Stimulated activated CD8-positive, alpha-beta memory T cell treated with anti-CD3 and anti-CD28 coated beads, Interleukin-4, amount 100 ng/mL, for 1 hour (primary cell): ENCODE results near the gene KLHDC7B.

Experiments
- DNase-seq, 2 donors: peaks; one replicate each; pipeline ENCODE4 v3.0.0-alpha.2; 2020; ENCODE audit warnings: low read depth in 2 of 2, low spot score in 1 of 2

KLHDC7B gene

DNA sequence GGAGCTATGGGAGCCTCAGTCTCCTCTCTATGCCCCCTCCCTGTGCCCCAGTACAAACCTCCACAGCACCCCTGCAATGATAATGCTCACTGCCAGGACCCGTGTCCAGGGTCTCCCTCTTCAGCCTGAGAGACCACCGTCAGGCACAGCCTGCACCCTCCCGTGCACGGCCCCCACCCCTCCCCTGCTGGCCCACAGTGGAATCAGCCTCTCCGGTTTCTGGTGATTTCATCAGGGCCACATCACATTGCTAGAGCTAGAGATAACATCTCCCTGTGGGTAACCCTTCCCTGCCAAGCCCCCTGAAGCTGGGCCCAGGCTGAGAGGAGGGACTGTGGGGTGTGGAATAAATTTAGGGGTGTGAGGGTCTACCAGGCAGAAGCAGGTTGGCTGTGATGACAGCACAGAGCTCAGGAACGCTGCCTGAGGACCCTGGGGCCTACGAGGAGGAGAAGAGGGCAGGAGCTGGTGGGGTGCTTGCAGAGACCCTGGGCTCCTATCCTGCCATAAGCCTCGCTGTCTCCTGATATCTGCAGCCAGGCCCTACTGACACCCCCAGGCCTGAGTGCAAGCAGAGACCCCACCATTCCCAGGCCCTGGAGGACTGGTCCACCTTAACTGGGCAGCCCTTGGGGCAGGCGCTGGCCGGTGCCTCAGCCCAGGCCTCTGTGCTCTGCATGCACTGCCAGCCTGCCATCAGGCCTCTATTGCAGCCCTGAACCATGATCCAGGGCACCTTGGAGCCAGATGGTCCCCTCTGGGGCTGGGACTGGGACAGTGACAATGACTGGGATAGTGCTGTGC, at the start of gene KLHDC7B:
Gene KLHDC7B, plus strand, starts transcription at position 378 of the 804 bp plus-strand sequence. Its CDS starts 345 bp downstream, at position 723.
- no peak for DNase-seq

DNA sequence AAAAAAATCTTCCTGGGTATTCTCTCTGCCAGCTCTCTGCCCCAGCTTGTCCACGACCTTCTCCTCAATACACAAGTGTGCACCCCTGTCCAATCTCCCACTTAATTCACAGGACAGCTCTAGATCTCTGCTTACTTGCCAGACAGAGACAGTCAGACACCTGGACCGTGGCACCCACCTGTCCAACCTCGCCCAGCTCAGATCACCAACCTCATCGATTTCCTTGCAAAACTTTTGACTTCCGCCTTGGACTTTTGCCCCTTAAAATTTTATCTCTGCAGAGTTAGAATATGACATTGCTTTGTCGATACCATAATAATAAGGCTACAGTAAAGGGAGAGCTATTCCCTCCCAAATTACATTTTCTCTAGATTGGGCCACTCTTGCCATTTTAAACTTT, 48.6 kb upstream of the KLHDC7B start:
- DNase-seq, result no peak

DNA sequence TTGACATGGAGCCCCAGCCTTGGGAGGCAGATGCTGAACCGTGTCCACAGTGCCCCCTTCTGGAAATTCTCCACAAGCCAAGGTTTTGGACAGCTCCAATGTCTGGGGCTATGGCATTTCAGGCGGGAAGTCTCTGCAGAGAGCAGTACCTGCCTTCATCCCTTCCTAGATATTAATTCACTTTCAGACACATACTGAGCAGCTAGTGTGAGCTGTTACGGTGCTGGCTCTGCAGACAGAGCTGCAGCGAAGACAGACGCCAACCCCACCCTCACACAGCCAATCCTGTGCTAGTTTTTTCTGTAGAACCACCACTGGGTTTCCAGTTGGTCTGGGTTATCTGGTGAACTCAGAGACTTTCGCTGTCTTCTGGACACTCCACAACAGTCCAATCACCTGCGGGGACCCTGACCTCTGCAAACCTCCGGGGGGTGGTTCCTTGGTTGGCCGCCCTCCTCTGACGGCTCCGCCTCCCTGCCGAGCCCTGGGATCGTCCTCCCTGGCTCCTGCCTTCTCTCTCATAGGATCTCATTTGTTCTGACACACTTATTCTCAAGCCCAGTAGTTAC, 47.3 kb upstream of the KLHDC7B start:
- DNase-seq, result peak in 1 of 2 donors; percentile 52

DNA sequence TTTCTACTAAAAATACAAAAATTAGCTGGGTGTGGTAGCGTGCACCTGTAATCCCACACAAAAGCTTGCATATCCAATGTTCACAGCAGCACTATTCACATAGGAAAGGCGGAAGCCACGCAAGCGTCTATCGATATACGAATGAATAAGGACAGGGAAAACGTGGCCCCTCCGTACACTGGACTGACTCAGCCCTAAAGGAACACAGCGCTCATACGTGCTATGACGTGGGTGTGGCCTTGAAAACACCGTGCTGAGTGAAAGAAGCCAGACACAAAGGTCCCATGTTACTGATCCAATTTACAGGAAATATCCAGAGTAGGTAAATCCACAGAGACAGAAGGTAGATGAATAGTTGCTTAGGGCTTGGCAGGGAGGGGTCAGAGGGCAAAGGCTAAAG, 45.2 kb upstream of the KLHDC7B start:
- DNase-seq, result no peak

DNA sequence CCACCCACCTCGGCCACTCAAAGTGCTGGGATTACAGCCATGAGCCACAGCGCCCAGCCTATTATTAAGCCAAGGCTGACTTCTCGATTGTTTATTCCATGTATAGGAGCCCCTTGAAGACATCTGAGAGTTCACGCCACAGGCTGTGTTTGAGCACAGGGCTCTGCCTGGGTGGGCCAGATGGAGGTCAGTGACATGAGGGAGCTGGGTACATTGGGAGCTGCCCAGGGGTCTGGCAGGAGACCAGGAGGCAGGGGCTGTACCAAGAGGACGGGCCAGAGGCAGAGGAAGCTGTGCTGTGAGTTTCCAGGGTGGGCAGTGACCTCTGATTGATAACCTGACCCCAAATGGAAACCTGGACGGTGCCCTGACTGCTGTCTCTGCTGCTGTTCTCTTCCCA, 43.6 kb upstream of the KLHDC7B start:
- DNase-seq, result no peak

DNA sequence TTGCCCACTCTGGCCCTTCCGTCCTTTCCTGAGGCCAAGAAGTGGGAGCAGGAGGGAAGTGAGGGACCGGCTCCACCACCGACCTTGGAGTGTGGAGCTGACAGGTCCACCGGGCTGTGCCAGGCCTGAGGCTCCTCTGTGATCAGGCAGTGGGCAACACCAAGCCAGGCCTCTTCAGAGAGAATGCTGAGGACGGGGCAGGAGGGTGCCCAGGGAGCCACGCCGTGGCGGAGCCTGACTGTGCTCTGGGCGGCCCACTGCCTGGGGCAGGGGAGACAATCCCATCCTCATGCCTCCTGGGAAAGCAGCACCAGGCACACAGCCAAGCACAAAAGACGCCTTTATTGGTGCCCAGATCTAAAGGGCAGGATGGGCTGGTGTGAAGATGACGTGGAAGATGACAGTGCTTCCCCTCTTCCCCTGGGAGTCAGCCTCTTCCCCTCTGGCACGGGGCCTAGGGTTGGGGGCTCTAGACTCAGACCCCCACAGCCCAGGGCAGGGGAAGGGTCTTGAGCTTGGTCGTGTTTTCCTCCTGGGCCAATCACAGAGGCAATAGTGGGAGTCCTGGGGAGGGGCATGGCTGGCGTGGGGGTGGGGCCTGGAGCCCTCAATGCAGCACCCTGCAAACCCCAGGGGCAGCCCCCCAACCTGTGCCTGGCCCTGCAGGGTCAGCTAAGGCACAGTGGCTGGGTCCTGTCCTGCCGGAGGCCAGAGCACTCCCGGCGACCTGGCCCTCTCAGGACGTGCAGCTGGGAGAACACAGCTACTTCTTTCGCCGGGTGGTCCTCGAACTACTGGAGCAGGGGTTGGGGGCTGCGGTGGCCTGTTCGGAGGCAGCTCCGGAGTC, 42.8 kb upstream of the KLHDC7B start:
- DNase-seq, result no peak

DNA sequence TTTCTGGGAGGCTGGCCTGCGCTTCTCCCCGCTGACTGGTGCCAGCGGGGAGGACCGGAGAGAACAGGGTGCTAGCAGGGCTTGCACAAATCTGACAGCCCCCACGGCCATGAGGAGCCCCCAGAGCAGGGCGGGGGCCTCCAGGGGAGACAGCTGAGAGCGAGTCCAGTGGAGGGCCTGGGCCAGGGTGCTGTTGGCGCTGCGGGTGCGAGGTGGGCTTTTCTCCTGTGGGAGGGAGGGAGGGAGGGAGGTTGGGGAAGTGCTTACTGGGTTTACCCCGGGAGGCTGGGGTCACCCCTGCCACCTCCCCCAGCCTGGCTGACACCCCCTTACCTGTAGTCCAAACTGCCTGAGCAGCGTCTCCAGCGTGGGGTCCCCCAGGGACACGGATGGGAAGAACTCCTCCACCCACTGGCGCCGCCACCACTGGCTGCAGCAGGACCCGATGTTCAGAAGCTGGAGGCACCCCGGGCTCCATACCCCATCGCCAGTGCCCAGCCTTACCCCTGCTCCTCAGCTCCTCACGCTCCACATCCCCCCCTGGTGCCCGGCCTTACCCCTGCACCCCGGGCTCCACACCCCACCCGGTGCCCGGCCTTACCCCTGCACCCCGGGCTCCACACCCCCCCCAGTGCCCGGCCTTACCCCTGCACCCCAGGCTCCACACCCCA, 42.1 kb upstream of the KLHDC7B start:
- no peak for DNase-seq

DNA sequence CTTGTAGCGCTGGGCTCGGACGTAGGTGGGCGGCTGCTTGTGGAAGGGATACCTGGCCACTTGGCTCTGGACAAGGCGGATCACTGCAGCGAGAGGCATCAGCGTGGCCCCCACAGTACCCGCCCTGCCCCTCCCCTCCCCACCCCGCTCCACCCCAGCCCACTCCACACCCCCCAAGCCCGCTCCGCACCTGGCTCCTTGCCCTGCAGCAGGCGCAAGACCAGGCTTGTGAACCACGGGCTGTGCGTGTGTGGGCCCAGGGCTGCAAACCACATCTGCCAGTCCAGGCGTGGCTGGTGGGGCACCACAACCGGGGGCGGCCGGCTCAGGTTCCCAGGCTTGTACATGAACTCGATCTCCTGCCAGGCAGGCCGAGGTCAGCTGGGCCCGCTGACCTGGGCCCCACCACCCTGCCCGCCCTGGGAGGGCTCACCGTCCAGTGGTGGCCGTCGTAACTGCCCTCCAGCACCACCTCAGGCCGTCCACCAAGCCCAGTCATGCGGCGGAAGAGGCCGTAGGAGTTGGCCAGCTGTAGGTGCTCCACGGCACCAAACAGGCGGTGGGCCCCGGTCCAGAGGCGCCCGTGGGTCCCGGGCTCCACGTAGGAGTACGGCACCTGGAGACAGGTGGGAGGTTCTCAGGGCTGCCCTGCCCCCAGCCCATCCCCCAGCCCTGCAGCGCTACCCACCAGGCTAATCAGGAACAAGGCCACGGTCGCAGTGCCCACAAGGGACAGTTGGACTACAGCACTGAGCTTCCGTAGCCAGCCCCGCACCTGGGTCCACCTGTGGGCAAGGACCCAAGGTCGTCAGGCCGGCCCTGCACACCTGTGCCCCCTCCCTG, 41.1 kb upstream of the KLHDC7B start:
- DNase-seq, result no peak

DNA sequence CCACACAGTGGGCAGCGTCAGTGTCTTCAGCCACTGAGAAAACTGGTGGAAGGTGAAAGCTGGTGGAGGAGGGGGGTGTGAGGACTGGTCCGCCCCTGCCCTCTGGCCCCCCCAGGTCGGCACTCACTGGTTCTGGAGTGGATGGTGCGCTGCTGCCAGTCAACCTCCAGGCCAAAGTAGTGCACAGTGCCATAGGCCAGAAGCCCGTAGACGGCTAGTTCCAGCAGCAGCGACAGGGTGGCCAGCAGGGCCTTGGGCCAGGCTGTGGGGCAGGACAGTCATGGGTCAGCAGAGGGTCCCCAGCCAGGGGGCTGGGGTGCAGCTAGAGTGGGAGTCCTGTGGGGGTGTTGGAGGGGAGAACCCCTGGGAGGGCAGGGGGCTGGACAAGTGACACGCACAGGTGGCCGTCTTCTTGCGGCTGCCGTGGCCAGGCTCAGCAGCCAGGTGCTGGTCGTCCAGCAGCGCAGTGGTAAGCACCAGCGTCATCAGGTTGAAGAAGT, 40.4 kb upstream of the KLHDC7B start:
- DNase-seq, result no peak

DNA sequence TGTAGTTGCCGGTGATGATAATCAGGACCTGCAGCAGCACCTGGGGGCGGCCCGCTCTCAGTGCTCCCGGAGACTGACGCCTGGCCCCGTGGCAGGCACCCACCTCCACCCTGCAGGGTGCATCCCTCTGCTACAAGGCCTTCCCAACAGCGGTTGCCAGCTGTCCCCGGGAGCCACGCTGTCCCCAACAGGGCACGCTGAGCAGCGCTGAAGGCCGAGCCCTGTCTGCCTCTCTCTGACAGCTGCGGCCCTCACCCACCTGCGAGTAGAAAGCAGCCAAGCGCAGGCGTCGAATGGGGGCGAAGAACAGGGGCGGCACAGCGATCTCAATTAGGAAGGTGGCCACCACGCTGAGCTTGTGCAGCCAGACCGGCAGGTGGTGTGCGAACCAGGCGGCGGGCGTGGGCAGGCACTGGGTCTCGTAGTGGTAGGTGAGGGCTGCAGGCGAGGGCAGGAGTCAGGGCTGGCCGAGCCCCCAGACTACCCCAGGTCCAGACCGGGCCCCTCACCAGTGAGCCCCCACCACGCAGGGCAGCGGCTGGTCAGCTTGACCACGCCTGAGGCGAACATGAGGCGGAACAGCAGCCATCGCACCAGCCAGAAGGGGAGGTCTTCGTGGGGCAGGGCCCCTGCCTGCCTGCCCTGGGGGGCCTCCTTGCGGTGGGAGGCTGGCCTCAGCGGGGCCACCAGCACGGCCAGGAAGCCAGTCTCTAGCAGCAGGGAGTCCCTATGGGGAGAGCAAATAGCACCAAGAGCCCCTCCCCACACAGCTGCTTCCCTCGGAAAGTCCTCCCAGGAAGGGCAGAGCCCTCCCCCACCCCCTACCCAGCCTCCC, 39.7 kb upstream of the KLHDC7B start:
- no peak for DNase-seq

DNA sequence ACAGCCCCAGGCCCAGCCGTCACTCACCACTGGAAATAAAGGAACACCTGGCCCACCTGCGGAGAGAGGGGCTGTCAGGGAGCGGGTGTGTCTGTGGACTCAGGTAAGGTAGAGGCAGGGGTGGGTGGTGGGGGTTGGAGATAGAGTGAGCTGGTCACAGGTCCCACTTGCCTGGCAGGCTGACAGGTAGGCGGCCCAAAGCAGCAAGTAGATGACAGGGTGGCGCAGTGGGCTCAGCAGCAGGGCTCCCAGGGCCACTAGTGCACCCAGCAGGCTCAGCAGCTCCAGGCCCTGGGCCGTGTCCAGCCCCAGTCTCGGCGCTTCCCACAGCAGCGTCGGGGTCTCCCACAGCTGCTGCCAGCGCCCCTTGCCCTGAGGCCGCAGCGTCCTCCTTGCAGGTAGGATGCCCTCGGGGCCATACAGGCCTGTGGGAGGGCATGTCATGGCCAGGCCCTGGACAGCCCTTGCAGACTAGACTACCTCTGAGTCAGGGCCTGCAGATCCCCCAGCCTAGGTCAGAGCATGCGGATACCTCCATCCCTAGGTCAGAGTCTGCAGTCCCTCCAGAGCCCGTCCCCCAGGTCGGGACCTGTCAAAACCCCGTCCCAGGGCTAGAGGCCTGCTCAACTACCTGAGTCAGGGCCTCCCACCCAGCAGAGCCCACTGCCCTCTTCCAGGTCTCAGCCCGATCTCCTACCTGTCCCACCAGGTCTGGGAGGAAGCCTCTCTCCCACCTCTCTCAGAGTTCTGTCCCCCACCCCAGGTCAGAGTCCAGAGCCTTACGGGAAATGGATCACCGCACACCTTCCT, 38.9 kb upstream of the KLHDC7B start:
- DNase-seq, result no peak

DNA sequence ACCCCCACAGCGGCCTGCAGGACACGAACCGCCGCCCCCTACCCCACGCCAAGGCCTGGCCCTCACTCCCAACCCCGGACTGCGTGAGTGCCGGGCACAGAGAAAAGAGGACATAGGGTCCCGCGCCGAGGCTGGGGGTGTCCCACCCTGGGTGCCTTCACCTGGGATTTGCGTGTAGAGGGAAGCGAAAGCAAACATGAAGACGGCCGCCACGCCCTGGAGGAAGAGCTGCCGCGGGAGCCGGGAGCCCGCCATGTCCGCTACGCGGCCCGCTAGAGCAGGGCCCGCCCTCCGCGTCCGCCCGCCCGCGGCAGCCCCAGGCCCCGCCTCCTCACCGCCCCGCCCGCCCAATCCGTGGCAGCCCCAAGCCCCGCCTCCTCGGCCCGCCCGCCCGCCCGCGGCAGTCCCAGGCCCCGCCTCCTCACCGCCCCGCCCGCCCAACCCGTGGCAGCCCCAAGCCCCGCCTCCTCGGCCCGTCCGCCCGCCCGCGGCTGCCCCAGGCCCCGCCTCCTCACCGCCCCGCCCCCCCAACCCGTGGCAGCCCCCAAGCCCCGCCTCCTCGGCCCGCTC, 38.2 kb upstream of the KLHDC7B start, which contains the start of gene LMF2:
Gene LMF2, minus strand, starts transcription at position 282 of the 570 bp plus-strand sequence. Its CDS starts 27 bp downstream, at position 255.
- peak; percentile 85 to 89 for DNase-seq

DNA sequence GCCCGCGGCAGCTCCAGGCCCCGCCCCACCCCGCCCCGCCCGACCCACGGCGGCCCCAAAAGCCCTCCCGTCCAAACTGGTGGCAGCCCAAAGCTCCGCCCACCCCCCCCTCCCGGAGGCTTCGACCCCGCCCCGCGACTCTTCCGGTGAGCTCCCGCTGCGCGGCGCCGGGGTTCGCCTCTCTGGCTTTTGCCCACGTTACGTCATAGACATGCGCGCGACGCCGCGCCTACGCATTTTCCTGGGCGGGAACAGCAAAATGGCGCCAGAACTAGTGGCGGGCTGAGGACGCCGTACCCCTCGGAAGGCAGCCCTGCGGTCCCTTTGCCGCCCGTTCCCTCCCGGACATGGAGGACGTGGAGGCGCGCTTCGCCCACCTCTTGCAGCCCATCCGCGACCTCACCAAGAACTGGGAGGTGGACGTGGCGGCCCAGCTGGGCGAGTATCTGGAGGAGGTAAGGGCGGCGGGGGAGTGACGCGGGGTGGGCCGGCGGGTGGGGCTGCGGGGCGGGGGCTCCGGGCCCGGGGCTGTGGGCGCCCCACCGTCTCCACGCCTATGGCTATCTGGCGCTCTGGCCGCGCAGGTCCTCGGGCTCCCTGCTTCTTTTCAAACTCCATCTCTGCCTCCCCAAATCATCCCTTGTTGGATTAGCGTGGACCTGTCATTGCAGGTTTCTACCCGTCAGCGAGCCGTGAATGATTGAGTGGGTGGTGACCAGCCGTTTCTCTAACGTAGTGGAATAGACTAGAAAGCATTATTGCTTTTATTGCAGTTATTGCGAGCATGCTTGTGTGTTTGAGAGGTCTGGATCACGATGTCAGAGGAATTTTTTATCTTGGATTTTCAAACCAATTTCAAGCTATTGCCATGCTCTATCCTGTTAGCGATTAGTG, 37.5 kb upstream of the KLHDC7B start, which contains the start of gene NCAPH2:
Gene NCAPH2, plus strand, starts transcription at position 234 of the 894 bp plus-strand sequence. Its CDS starts 114 bp downstream, at position 348.
- DNase-seq, result peak; percentile 97 to 98

DNA sequence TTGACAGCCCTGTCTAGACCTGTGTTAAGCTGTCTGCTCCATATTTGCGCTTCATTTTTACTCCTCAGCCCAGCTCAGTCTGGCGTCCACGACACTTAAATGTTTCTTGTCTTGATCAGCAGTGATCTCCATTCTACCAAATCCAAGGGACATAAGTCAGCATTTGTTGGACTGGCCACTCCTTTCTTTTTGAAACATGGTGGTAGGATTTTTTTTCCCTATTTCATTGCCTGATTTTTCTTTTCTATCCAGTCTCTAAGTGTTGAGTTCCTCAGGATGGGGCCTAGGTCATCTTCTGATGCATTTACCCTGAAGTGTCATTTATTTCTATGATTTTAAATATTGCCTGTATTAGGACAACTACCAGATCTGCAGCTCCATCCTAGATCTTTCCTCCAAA, 36.8 kb upstream of the KLHDC7B start:
- DNase-seq, result no peak

DNA sequence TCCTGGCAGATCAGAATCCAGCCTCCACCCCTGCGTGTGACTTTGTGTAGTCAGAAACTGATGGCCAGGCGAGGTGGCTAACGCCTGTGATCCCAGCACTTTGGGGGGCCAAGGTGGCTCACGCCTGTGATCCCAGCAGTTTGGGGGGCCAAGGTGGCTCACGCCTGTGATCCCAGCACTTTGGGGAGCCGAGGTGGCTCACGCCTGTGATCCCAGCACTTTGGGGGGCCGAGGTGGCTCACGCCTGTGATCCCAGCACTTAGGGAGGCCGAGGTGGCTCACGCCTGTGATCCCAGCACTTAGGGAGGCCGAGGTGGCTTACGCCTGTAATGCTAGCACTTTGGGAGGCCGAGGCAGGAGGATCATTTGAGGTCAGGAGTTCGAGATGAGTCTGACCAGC, 32.5 kb upstream of the KLHDC7B start:
- DNase-seq, result no peak

DNA sequence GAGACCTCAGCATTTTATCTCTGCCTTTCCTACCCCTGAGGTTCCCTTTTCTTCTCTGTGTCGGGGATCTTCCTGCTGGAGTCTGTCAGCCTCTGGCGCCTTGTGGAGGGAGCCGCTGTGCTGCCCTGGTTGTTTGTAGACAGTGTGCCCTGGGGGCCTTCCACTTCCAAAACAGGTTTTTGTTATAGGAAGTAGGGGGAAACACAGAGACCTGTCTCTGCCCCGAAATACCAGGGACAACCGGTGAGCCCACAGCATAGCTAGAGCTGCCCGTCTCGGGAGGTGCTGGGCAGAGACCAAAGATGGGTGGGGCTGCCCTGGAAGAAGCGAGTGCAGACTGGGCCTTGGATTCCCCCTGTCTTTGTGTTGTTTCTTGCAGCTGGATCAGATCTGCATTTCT, 29.6 kb upstream of the KLHDC7B start:
- no peak for DNase-seq

DNA sequence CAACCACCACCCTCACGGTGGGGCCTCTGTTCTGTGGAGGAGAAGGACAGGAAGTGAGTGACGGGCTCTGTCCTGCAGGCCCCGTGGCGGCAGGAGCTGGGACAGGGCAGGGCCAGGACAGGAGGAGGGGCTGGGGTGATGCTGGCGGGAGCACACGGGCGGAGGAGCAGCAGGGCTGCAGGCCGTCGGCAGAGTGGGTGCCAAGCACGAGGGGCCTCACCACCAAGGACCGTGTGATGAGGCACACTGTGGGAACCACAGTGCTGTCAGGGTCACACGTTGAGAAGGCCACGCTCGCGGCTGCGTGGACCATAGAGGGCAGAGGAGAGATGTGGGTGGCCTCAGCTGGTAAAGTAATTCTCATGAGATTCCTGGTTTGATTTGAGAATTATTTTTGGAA, 28.8 kb upstream of the KLHDC7B start:
- DNase-seq, result no peak
